ENCODE data around the gene RAI14.

- TF ChIP-seq CTCF (conservative IDR thresholded peaks at IDR 0.05; ENCODE audit: low read depth, low read length) (no peak), EZH2 (IDR thresholded peaks at IDR 0.05; ENCODE audit: borderline replicate concordance, low read depth, low read length, poor library complexity, severe bottlenecking) (no peak)
Observed at GRCh38 chr5:34610546-34610945, 45.6 kb upstream of the RAI14 start.

Measured in A673 (cell line).